K562 (cell line): ENCODE measurements around the gene PTRH1. TPM values are rescaled to one million over a fixed set of nuclear protein-coding genes. Genes with fewer than 3 reads are reported as not detected.

Source experiments
- ATAC-seq: fragments of 200-7000 bp; cut with Tn5 transposase; 3 replicates; pipeline ENCODE4 v1.9.1; 2020; ENCODE audit warnings: moderate library complexity
- BruUV-seq: library from RNA; stranded (reverse); fragments of 400-500 nt; replicated peaks from 2 replicates; lab custom pipeline; 2021; lab: Mats Ljungman, UMichigan
- CTCF ChIA-PET: fragments of 300-600 bp; formaldehyde crosslinking; extraction: SDS; loops from one replicate; lab custom pipeline; 2021; ENCODE audit warnings: low intra/inter-chr PET ratio; lab: Yijun Ruan, JAX
- POLR2A ChIA-PET: fragments of 300-600, 350-650 bp; sonication (Branson Sonifier 250); formaldehyde crosslinking; extraction: SDS; loops from one replicate; lab custom pipeline; 2021; ENCODE audit warnings: antibody characterized with exemption, inconsistent platforms; lab: Yijun Ruan, JAX
- DNase-seq, 4 experiments: peaks; one replicate each; pipeline versions ENCODE4 v3.0.0 to v3.0.0-alpha.2; 2011 to 2018; ENCODE audit warnings: low spot score in 3 of 4, mixed read lengths in 3 of 4; ENCODE audit errors: extremely low read depth in 1 of 4
- FAIRE-seq: peaks from 2 replicates; lab custom pipeline; 2011; peaks lifted over from hg19 to GRCh38; lab: Jason Lieb, UNC
- H2AFZ ChIP-seq: 2 replicates; pipeline ENCODE4 v1.6.0; 2011; ENCODE audit warnings: low read depth, low read length, control low read depth, inconsistent platforms
- H3K27ac ChIP-seq: fragments of 200-600 bp; 3 replicates; pipeline ENCODE4 v1.8.0; 2011; ENCODE audit warnings: low read depth, mild to moderate bottlenecking, control low read depth, inconsistent platforms, low read length, moderate library complexity, mixed read lengths; ENCODE audit errors: extremely low read depth
- H3K27me3 ChIP-seq, 2 experiments: fragments of 300-600 bp in 1 of 2; 2 replicates in 1 of 2; 3 replicates in 1 of 2; pipeline versions ENCODE4 v1.6.0 to v1.8.0; 2011; ENCODE audit warnings: inconsistent platforms in 2 of 2, low read length in 2 of 2, mild to moderate bottlenecking in 1 of 2, mixed read lengths in 1 of 2, moderate library complexity in 1 of 2; ENCODE audit not compliant: control insufficient read depth in 2 of 2, insufficient read depth in 2 of 2
- H3K36me3 ChIP-seq: fragments of 300-600 bp; 3 replicates; pipeline ENCODE4 v1.8.0; 2011; ENCODE audit warnings: mild to moderate bottlenecking, low read length, inconsistent platforms; ENCODE audit not compliant: control insufficient read depth, insufficient read depth
- H3K4me1 ChIP-seq, 2 experiments: fragments of 200-600 bp in 1 of 2; replicated peaks in 1 of 2; 2 replicates in 1 of 2; 3 replicates in 1 of 2; pipeline versions ENCODE4 v1.5.1 to v1.8.0; 2011; ENCODE audit warnings: inconsistent platforms in 2 of 2, low read length in 2 of 2, mild to moderate bottlenecking in 1 of 2, mixed read lengths in 1 of 2, moderate library complexity in 1 of 2; ENCODE audit not compliant: control insufficient read depth in 2 of 2, insufficient read depth in 2 of 2
- H3K4me2 ChIP-seq: 2 replicates; pipeline ENCODE4 v1.6.1; 2011; ENCODE audit warnings: low read length, control low read depth, inconsistent platforms, mixed read lengths; ENCODE audit not compliant: insufficient read depth
- H3K4me3 ChIP-seq: fragments of 200-600 bp; sonication (generic), shearing (Covaris generic); 2 replicates; pipeline ENCODE4 v1.5.1; 2016; ENCODE audit warnings: control low read depth, inconsistent platforms
- H3K79me2 ChIP-seq: fragments of 200-600 bp; 3 replicates; pipeline ENCODE4 v1.8.0; 2011; ENCODE audit warnings: low read length, inconsistent platforms; ENCODE audit not compliant: control insufficient read depth, insufficient read depth
- H3K9ac ChIP-seq, 2 experiments: 2 replicates each; pipeline versions ENCODE4 v1.6.0 to v1.6.1; 2011; ENCODE audit warnings: low read depth in 2 of 2, low read length in 2 of 2, control low read depth in 1 of 2, inconsistent platforms in 1 of 2, mild to moderate bottlenecking in 1 of 2, mixed read lengths in 1 of 2; ENCODE audit not compliant: insufficient read depth in 1 of 2
- H3K9me1 ChIP-seq: one replicate; pipeline ENCODE4 v1.6.0; 2011; ENCODE audit warnings: inconsistent platforms, mild to moderate bottlenecking, low read length, moderate library complexity; ENCODE audit not compliant: control insufficient read depth, insufficient read depth
- H3K9me3 ChIP-seq: replicated peaks from 2 replicates; pipeline ENCODE4 v1.5.1; 2011; ENCODE audit warnings: low read depth, low read length, inconsistent platforms; ENCODE audit not compliant: control insufficient read depth, insufficient read depth
- H4K20me1 ChIP-seq: replicated peaks from 2 replicates; pipeline ENCODE4 v1.6.1; 2011; ENCODE audit warnings: low read length, inconsistent platforms, mixed read lengths; ENCODE audit not compliant: control insufficient read depth, insufficient read depth
- HNRNPK ChIP-seq: fragments of 200-400 bp; formaldehyde crosslinking; IDR thresholded peaks from one replicate; pipeline ENCODE4 v1.6.1; 2018; ENCODE audit warnings: mild to moderate bottlenecking, low read depth, low read length; ENCODE audit not compliant: poor library complexity, severe bottlenecking
- SMARCC2 ChIP-seq: fragments of 450-650 bp; IDR thresholded peaks from 2 replicates; pipeline ENCODE4 v1.6.1; 2017; ENCODE audit warnings: antibody characterized with exemption, moderate library complexity, mild to moderate bottlenecking, low read depth
- VEZF1 ChIP-seq: fragments of 200-800 bp; sonication (Bioruptor generic); IDR thresholded peaks from 2 replicates; pipeline ENCODE4 v1.6.1; 2017; ENCODE audit warnings: missing genetic modification characterization, missing compliant biosample characterization
- WGBS: fragments of 100-300 bp; shearing (Covaris generic); methylation state at CpG from one replicate; pipeline ENCODE4 v1.1.6; 2016; ENCODE audit warnings: low coverage, mixed read lengths; ENCODE audit not compliant: insufficient coverage; ENCODE audit errors: missing lambda C conversion rate; 5-methylcytosine and 5-hydroxymethylcytosine counted together
- in situ Hi-C: fragments of 300-500 bp; cut with MboI; formaldehyde crosslinking; loops from 4 replicates; pipeline ENCODE4 v1.15.0; 2018; ENCODE audit warnings: inconsistent platforms, mixed read lengths
- intact Hi-C: fragments of 100-400 bp; cut with micrococcal nuclease; formaldehyde crosslinking; loops from 2 replicates; pipeline ENCODE4 v1.14.2; 2022
- polyA plus RNA-seq, 8 experiments: library from polyadenylated mRNA; depleted of rRNA in 4 of 8; stranded (reverse) in 5 of 8; unstranded in 3 of 8; fragments of >200 nt; fragmentation: Nextera tagmentation in 2 of 8; fragmentation: Illumina TruSeq in 1 of 8; extraction: Ambion mirVana in 2 of 8; extraction: Trizol in 1 of 8; gene quantifications; 2 replicates each; pipeline versions ENCODE4 v1.2.1 to v1.2.3, GENCODE V29; 2011 to 2014; ENCODE audit warnings: inconsistent platforms in 1 of 8, missing spikeins in 1 of 8
- total RNA-seq, 7 experiments: library from RNA; depleted of rRNA in 6 of 7; stranded (reverse); fragments of >200 nt in 6 of 7; fragmentation: Illumina TruSeq in 2 of 7; extraction: Trizol in 2 of 7; gene quantifications; 2 replicates each; pipeline versions ENCODE4 v1.2.1 to v1.2.3, GENCODE V29; 2011 to 2021; ENCODE audit warnings: low replicate concordance in 1 of 7

PTRH1 gene
- total and polyA plus RNA-seq, 9 of the 15 experiments (the other 6 are each of a cell fraction or from before 2014, with no cell fraction given), result 0.63 to 43.1 (median 5.7) TPM

- intact Hi-C loops (no loop called here), in situ Hi-C loops (no loop called here)
- Histone ChIP-seq H3K9me3 (no peaks in the 10 kb centered on the region), H2AFZ (no peak overlapping the region), H4K20me1 (no peaks in the 10 kb centered on the region), H3K9ac (peak overlapping the region in 1 of 2 experiments; percentile 72; a peak in 2 of 4 replicates), H3K79me2 (no peaks in the 10 kb centered on the region), H3K9me1 (peaks cover 4% of the 10 kb centered on the region), H3K27me3 (no peaks in the 10 kb centered on the region; a peak in 1 of 5 replicates), H3K4me2 (no peak overlapping the region), H3K27ac (no peak overlapping the region), H3K36me3 (no peaks in the 10 kb centered on the region), H3K4me3 (no peak overlapping the region)
- WGBS, result 51% methylated on average over 11 of the region's 12 CpGs
- ATAC-seq (no peak), FAIRE-seq (peak; percentile 40), DNase-seq (no peak)
- CTCF ChIA-PET, result no interaction called here
- TF ChIP-seq VEZF1 (CRISPR knock-in tag) (peak; percentile 33; the same call in 1 of the 2 replicates), SMARCC2 (no peak), HNRNPK (peak; percentile 33)
- TF ChIP-seq, all 486 proteins: peak for 2
- BruUV-seq, result no TSS peak
- peaks cover 0 to 38% of the 10 kb centered on the region in 2 experiments; a peak in 4 of 5 replicates for H3K4me1 ChIP-seq
- POLR2A ChIA-PET, result interaction anchor here (1.1 to 1.7 kb wide), 4 partner anchors 9 to 23 kb away, joined by 3 to 6 read pairs (median 4); no protein-coding TSS in a partner anchor
Observed at GRCh38 chr9:127720031-127720864, 4.8 kb upstream of the PTRH1 start.
